Left lung (tissue), 10 donors: ENCODE results near the gene AFAP1L2. TPM values are rescaled to one million over a fixed set of nuclear protein-coding genes. Genes with fewer than 3 reads are reported as not detected.

Source experiments
- ATAC-seq: fragments of 200-7000 bp; cut with Tn5 transposase; one replicate; pipeline ENCODE4 v1.9.1; 2020; ENCODE audit warnings: moderate library complexity
- DNase-seq, 4 donors: peaks; one replicate each; pipeline ENCODE4 v3.0.0-alpha.2; 2013 to 2020
- H3K27ac ChIP-seq, 2 donors: fragments of 200-600 bp; sonication (generic) in 1 of 2; one replicate each; pipeline versions ENCODE4 v1.5.0 to v1.8.0; 2020 to 2021
- H3K27me3 ChIP-seq, 2 donors: fragments of 200-600 bp; sonication (generic) in 1 of 2; one replicate each; pipeline versions ENCODE4 v1.5.0 to v1.8.0; 2020 to 2021
- H3K36me3 ChIP-seq, 2 donors: fragments of 200-600 bp; sonication (generic) in 1 of 2; one replicate each; pipeline versions ENCODE4 v1.5.0 to v1.8.0; 2020 to 2021
- H3K4me1 ChIP-seq, 2 donors: fragments of 200-600 bp; one replicate each; pipeline ENCODE4 v1.8.0; 2021
- H3K4me3 ChIP-seq, 2 donors: fragments of 200-600 bp; sonication (generic) in 1 of 2; one replicate each; pipeline versions ENCODE4 v1.5.0 to v1.8.0; 2020 to 2021; ENCODE audit warnings: mild to moderate bottlenecking in 1 of 2
- H3K9me3 ChIP-seq, 2 donors: fragments of 200-600 bp; sonication (generic) in 1 of 2; one replicate each; pipeline versions ENCODE4 v1.5.0 to v1.8.0; 2020 to 2021
- intact Hi-C, 2 donors: fragments of 100-400 bp; cut with DNase I; formaldehyde crosslinking; loops; one replicate each; pipeline versions ENCODE4 v1.11.2 to v1.14.2; 2022
- polyA plus RNA-seq, 6 donors: library from polyadenylated mRNA; unstranded; fragments of 120-200 nt; gene quantifications; one replicate each; pipeline ENCODE4 v1.2.1, GENCODE V29; 2013; ENCODE audit not compliant: insufficient read length in 6 of 6
- total RNA-seq, 2 donors: library from RNA; stranded (reverse); fragmentation: NEBNext Ultra II Directional; extraction: Animal tissue kit (Norgen Biotek cat#: 25700); gene quantifications; one replicate each; pipeline ENCODE4 v1.2.1, GENCODE V29; 2021
- TF ChIP-seq, protein P1 (sequence below), 2 donors: fragments of 200-600 bp; sonication (generic) in 1 of 2; IDR thresholded peaks; one replicate each; pipeline versions ENCODE4 v1.5.0 to v1.8.0; 2021; ENCODE audit warnings: antibody characterized with exemption in 2 of 2
- donor health status: DM: no; HTN: yes; CAD: no.
- donor health status: DM: no; HTN: no; CAD: no.

The AFAP1L2 gene
- total and polyA plus RNA-seq, 8 donors, result 6.4 to 43.3 (median 33.2) TPM

DNA sequence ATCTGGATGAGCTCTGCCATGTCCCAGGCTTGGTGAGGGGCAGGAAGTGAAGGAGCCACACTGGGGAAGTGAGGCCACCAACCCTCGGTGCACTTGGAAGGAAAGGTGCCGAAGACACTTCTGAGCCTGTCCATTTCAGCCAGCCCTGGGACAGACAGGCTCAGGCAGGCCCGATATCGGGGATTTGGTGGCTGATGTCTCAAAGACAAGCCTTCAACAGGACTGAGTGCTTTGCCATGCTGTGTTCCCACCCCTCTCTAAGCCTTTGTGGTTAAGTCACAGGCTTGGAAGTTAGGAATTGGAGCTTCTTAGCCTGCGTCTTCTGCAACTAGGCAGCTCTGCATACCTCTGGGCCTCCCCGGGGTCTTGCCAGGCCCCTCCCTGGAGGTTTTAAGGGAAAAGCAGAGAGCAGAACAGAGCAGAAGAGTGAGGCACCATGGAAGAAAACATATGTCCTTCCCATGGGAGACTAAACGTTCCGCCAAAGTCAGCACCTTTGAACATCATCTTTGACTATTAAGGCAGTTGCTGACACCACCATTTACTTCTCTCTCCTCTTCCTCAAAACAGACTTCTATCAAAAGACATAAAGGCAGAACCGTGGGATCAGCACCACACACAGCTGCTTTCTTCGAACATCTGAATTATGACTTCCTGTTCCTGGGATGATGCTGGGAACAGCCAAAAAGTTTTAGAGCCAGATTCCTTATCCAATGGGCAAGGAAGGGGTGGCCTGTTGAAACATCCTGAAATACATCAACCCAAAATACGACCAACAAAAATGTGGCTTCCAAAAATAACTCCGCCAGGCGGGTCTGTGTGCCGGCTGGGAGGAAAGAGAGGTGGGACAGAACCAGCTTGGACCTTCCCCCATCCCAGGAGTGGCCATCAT lies 71.8 kb downstream of the AFAP1L2 start:
- intact Hi-C loops, result no loop called here
- TF ChIP-seq, protein P1, sequence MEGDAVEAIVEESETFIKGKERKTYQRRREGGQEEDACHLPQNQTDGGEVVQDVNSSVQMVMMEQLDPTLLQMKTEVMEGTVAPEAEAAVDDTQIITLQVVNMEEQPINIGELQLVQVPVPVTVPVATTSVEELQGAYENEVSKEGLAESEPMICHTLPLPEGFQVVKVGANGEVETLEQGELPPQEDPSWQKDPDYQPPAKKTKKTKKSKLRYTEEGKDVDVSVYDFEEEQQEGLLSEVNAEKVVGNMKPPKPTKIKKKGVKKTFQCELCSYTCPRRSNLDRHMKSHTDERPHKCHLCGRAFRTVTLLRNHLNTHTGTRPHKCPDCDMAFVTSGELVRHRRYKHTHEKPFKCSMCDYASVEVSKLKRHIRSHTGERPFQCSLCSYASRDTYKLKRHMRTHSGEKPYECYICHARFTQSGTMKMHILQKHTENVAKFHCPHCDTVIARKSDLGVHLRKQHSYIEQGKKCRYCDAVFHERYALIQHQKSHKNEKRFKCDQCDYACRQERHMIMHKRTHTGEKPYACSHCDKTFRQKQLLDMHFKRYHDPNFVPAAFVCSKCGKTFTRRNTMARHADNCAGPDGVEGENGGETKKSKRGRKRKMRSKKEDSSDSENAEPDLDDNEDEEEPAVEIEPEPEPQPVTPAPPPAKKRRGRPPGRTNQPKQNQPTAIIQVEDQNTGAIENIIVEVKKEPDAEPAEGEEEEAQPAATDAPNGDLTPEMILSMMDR (IDR thresholded peaks at IDR 0.05), result no peak
- no peaks in the 10 kb centered on the region for H3K9me3 ChIP-seq
- H3K4me1 ChIP-seq, result no peaks in the 10 kb centered on the region
- H3K36me3 ChIP-seq, result no peaks in the 10 kb centered on the region
- ATAC-seq, result no peak
- no peak overlapping the region for H3K4me3 ChIP-seq
- H3K27ac ChIP-seq, result no peak overlapping the region
- H3K27me3 ChIP-seq, result no peaks in the 10 kb centered on the region
- DNase-seq, result peak in 1 of 4 donors; percentile 51

DNA sequence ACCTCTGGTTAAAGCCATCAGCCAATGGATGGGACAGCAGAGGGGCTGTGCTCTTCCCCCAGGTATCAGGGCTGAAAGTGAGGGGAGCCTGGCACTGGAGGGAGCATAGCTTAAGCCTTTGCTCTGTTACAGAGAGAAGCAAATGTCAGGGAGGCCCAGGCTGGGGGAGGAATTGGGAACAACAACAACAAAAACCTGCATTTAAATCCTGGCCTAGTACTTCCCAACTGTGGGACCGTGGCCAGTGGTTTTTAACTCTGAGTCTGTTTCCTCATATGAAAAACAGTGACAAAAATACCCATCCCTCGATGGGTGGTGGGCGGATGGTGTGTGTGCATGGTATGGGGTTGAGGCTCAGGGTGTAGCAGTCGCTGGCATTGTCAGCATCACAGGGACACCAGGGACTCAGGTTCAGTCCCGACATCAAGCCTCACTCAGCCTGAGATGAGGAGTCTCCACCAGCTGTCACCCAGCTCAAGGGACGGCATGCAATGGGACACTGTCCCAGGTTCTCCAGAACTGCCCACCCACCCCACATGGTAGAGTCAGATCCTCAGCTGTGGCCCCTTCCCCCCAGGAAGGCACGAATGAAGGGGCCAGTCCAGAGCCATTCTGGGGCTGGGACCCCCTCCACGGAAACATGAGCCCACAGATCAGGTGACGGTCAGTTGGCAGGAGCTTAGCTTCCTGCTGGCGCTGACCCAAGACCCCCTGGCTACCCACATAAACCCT lies 74.5 kb downstream of the AFAP1L2 start:
- no peak for ATAC-seq
- no peaks in the 10 kb centered on the region for H3K4me1 ChIP-seq
- H3K27ac ChIP-seq, result no peak overlapping the region
- no peaks in the 10 kb centered on the region for H3K36me3 ChIP-seq
- TF ChIP-seq, protein P1 (IDR thresholded peaks at IDR 0.05), result no peak
- H3K9me3 ChIP-seq, result no peaks in the 10 kb centered on the region
- DNase-seq, result peak in 1 of 4 donors; percentile 41
- H3K27me3 ChIP-seq, result no peaks in the 10 kb centered on the region
- intact Hi-C loops, result no loop called here
- no peak overlapping the region for H3K4me3 ChIP-seq

DNA sequence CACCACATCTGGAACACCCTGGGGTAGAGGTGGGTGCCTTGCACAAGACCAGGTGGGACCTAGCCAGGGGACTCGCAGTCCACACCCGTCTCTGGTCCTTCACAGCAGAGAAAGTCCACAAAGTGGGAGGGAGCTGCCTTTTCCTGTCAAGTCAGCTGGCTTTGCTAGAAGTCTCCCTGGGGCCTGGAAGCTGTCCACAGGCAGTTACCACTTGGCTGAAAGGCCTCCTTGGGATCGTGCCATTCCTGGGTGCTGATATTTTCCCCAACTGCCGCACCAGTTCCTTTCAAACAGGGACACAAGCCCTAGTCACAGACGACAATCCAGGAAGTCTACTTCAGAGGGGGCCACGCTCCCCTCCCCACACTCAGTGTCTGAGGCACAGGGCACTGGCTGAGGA lies 75.4 kb downstream of the AFAP1L2 start:
- Histone ChIP-seq H3K27me3 (no peaks in the 10 kb centered on the region), H3K4me3 (no peak overlapping the region), H3K36me3 (no peaks in the 10 kb centered on the region), H3K27ac (no peak overlapping the region), H3K4me1 (no peaks in the 10 kb centered on the region), H3K9me3 (no peaks in the 10 kb centered on the region)
- intact Hi-C loops, result no loop called here
- TF ChIP-seq, protein P1 (IDR thresholded peaks at IDR 0.05), result no peak
- ATAC-seq (no peak), DNase-seq (peak in 1 of 4 donors; percentile 49)

DNA sequence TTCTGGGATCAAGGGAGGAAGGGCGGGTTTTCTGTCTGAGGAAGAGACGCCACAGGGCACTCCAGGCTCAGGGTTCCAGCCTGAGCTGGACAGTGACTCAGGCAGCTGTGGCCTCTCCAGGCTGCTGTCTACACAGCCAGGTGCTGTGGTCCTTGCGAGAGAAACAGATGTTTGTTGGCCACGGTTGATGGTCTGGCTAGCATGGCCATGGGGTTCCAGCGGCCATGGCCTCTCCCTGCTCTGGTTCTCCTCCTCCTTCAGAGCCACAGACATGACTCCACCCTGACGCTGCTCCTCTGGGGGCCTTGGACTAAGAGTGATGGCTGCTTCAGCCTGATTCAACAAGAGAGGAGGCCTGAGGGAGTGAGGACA lies 75.9 kb downstream of the AFAP1L2 start:
- Histone ChIP-seq H3K4me1 (no peaks in the 10 kb centered on the region), H3K36me3 (no peaks in the 10 kb centered on the region), H3K9me3 (no peaks in the 10 kb centered on the region), H3K27ac (no peak overlapping the region), H3K27me3 (no peaks in the 10 kb centered on the region), H3K4me3 (no peak overlapping the region)
- intact Hi-C loops, result no loop called here
- DNase-seq (no peak), ATAC-seq (no peak)
- TF ChIP-seq, protein P1 (IDR thresholded peaks at IDR 0.05), result no peak
